NT2/D1 (cell line): Measurements from ENCODE around the gene DCLK1.

Experiments
- YY1 ChIP-seq: IDR thresholded peaks from 2 replicates; pipeline ENCODE4 v1.6.1; 2011; ENCODE audit not compliant: insufficient read length, insufficient read depth
- ZNF274 ChIP-seq: IDR thresholded peaks from 2 replicates; pipeline ENCODE4 v1.6.1; 2011; ENCODE audit warnings: mild to moderate bottlenecking, low read depth, low read length

DNA sequence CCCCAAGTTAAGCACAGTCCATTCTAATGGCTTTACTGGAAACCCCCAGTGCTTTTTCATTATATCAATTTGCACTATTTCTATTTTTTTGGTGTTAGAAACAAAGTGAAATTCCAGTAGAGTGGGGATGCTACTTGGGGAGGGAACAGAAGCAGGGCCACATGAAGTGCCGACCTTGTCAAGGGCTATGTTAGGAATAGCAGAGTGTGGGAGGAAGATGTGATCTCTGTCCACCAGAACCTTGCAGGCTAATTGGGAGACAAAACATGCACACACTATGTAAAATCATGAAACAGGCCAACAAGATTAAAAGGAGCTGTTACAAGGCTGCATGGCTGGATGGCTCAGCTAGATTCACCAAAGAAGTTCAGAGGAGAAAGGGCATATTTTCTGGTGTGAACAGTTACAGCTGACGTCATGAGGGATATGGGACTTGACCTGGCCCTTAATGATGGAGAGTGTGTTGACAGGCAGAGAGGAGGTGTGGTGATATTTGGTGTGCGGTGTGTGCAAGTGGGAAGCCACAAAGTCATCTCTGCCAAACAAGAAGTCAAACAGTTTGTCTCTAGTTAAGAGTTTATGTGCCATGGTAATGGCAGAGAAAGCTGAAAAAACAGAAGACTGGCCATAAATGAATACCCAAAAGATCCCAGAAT, 336.3 kb downstream of the DCLK1 start:
- no peak for TF ChIP-seq ZNF274
- TF ChIP-seq YY1: no peak
